NCI-H2107 treated with DMSO at 0.1 percent for 48 hours (cell line): ENCODE measurements around the gene GPR161.
"Not testable (repeated sequence)": the region's sequence is repeated elsewhere in the genome, so short reads cannot be mapped to it uniquely, and the experiment has no call there.

Experiments used
- DNase-seq: peaks from one replicate; lab custom pipeline; 2025; ENCODE audit not compliant: unreplicated experiment; lab: John Stamatoyannopoulos, UW

GPR161 gene

GRCh38 chr1:168089326-168089978, 47.3 kb downstream of the GPR161 start:
- no peak for DNase-seq

GRCh38 chr1:168088511-168089325, 48.0 kb downstream of the GPR161 start:
- no peak for DNase-seq

DNA sequence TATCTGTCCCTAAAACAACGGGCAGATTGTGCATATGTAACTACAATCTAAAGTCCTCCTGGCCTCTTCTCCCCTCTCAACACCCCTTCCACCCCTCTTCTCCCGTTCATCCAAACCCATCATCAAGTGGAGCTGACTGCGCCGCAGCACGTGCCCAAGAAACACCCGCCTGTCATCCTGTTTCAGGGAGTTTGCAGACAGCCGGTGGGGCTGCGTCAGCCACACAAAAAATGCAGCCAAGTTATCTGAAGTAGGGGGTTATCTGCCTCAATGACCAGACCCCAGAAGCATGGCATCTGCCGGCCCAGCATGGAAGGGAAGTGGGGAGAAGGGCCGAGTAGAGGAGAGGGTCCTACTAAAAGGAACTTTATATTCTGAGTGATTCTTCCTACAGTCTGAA, 49.0 kb downstream of the GPR161 start:
- no peak for DNase-seq

GRCh38 chr1:168086438-168086837, 50.3 kb downstream of the GPR161 start:
- DNase-seq = no peak

- DNase-seq = no peak
These were observed 51.3 kb downstream of the GPR161 start for GRCh38 chr1:168085401-168085872.

DNA sequence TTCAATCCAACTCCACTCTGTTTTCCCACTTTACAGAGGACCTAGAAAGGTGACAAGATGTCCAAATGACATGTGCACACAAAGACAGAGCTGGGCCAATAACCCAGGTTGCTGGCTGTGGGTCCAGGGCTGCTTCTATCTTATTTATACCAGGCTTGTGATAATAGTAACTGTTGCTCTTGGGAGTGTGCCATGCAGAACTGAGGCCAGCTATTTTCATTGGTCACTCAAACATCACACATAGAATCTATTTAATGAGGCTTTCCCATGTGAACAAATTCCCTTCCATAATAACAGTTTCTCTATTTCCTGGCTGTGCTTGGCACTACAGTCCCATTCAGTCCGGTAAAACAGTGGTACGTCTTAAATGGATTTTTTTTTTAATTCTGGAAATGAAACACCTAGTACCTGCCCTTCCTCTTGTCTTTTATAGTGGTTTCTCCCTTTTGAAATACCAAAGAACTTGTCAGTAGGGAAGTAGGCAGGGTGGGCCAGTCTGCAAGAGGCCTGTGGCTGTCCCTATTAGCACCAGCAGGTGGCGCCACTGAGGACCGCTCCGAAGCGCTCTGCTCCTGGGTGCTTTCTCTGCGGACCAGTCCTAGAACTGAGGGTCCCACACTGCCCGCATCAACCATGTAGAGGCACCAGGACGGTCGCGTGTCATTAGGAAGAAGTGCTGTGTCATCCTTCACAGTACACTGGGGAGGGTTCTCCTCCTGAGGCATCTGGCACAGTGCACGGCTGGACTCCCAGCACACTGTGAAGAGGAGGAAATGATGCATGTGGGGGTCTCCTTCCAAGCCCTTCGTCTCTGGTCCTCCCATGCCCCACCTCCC, 52.1 kb downstream of the GPR161 start:
- DNase-seq = no peak

DNA sequence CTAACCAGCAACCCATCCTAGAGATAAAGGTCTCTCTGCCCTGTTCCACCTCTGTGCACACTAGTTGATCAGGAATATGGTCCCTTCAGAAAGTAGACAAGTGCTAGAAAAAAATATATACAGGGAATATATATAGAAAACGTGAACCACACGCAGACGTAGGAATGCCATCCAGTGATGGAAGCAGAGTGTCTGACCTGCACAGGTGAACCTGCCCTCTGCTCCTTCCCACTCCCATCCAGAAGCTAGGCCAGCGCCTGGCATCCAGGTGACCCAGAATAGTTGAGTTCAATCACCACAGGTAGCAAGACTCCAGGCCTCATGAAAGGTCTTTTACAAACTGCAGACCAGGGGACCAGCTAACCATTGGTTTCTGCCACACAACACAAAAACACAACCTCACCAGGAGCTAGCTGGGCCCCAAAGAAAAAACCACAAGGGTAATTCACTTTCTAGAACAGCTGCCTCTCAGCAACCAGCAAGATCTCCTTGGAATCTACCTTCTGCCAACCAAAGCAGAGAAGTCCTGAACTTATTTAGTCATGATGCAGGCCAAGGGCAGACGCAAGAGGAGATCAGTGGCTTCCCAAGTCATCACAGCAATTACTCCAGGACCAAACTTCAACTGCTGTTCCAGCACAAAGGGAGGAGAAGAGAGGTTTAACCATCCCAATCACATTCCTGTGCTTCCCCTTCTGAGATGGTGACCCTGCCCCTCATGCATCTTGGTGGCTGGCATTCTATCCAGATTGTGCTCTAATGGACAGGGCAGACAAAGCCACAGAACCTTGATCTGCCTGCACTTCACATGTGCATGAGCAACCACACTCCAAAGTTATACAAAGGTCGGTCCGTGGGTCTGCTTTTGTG, 53.0 kb downstream of the GPR161 start:
- no peak for DNase-seq

- peak; percentile 78 for DNase-seq
These were observed 54.5 kb downstream of the GPR161 start for GRCh38 chr1:168082008-168082876.

- DNase-seq = no peak
These were observed 55.2 kb downstream of the GPR161 start for GRCh38 chr1:168081373-168082007.

DNA sequence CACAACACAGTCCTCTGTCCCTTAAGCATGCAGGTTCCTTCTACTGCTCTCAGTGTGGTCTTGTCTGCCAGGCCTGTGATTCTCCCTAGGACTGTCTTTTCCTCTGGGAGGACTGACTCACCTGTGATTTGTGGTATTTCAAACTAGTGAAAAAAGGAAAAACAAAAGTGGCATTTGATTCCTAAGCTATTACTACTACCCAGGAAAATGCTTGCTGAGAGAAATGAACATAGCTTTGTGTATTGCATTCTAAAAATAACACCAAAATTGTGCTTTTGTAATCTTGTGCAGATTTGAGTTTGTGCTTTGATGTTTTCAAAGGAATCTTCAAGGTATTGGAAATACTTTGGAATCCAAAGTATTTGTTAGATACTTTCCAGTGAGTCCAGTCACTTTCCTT, 57.0 kb downstream of the GPR161 start:
- no peak for DNase-seq

DNA sequence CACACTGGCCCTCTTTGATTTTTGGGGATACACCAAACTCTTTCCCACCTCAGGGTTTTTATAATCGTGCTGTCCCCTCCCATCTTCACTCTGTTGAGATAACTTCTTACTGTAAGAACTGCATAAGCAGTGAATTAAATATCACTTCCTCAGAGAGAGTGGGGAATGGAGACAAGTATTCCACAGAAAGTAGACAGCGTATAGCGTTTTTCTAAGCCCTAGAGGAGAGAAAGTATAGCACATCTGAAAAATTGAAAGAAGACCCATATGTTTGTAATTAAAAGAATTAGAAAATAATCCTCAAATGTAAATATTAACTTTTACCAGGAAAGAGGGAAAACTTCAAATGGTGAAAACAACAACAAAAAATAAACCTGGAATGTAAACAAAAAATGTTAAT, 67.3 kb downstream of the GPR161 start:
- DNase-seq = no peak

GRCh38 chr1:168065506-168065905, 71.2 kb downstream of the GPR161 start:
- DNase-seq = no peak

DNA sequence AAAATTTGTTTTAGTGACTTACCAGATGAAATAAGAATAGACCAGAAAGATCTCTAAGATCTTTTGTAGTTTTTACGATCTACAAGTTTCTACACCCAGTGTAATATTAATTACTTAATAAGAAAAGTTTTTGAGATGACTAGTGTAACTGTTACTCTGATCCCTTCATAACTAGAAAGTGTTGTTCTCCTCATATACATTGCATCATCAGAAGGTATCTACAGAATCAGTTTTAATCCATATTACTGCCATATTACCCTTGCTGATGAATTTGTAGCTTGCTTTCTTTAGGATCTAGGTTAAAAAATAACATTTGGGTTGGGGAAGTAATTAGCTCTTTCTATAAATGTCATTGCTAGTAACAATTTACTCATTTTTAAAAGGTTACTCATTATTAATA, 72.5 kb downstream of the GPR161 start:
- no peak for DNase-seq

DNA sequence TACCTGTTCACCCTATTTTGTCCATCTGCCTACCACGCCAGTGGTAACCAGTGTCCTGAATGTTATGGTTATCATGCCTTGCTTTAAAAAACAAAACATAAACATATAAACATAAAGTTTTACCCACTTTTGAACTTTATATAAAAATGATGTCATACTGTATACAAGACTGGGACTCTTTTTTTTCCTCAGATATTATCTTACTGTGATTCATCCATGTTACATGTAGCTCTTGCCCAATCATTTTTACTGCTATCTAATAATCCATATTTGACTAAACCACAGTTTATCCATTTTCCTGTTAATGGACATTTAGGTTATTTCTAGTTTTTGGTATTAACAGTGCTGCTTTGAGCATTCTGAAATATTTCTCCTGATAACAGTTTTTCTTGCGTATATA, 78.8 kb downstream of the GPR161 start:
- DNase-seq = no peak

- no peak for DNase-seq
These were observed 79.4 kb downstream of the GPR161 start for GRCh38 chr1:168057355-168057754.

DNA sequence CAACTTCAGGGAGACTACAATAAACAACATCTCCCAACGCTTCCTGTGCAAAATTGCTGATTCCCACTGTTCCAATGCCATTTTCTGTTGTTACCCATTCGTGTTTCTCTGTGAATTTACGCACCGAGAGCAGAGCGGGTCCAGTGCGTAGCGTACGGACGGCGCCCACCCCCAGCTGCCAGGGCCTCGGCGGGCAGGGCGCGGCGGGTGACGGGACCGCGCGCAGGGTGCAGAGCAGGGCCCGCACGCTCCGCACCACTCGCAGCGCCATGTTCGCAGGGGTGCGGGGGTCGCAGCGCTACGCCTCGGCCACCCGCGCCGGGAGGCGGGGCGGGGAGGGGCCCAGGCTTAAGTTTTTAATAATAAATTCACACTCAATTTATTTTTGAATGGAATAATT, 80.6 kb downstream of the GPR161 start:
- not testable (repeated sequence) for DNase-seq

- DNase-seq = no peak
These were observed 82.6 kb downstream of the GPR161 start for GRCh38 chr1:168054117-168054516.

GRCh38 chr1:168053681-168054080, 83.0 kb downstream of the GPR161 start:
- no peak for DNase-seq

- no peak for DNase-seq
These were observed 85.8 kb downstream of the GPR161 start for GRCh38 chr1:168050880-168051279.
